CD4-positive, CD25-positive, alpha-beta regulatory T cell (primary cell): Measurements from ENCODE around the gene MAST2. TPM values are rescaled to one million over a fixed set of nuclear protein-coding genes. Genes with fewer than 3 reads are reported as not detected.
A peak's percentile ranks its signal among the peaks of the same experiment; 100 is the strongest.

ENCODE experiments used
- ATAC-seq, 2 donors: fragments of 150-1000 bp; cut with Tn5 transposase; one replicate each; pipeline ENCODE4 v1.10.0; 2021; ENCODE audit warnings: low read depth in 2 of 2, moderate number of reproducible peaks in 2 of 2, moderate library complexity in 1 of 2
- DNase-seq, 3 donors: peaks; one replicate each; pipeline versions ENCODE4 v3.0.0 to v3.0.0-alpha.2; 2012 to 2022; ENCODE audit warnings: mixed read lengths in 1 of 3
- H3K27ac ChIP-seq: one replicate; pipeline ENCODE4 v1.7.0; 2013; ENCODE audit warnings: mild to moderate bottlenecking, low read length; ENCODE audit not compliant: insufficient read depth, poor library complexity, severe bottlenecking
- H3K27me3 ChIP-seq: one replicate; pipeline ENCODE4 v1.7.0; 2013; ENCODE audit warnings: low read length; ENCODE audit not compliant: control insufficient read depth, insufficient read depth
- H3K36me3 ChIP-seq: one replicate; pipeline ENCODE4 v1.7.0; 2013; ENCODE audit warnings: mild to moderate bottlenecking, low read length, moderate library complexity; ENCODE audit not compliant: control insufficient read depth, insufficient read depth
- H3K4me1 ChIP-seq: 2 replicates; pipeline ENCODE4 v1.7.0; 2013; ENCODE audit warnings: mild to moderate bottlenecking, low read length; ENCODE audit not compliant: insufficient read depth, control insufficient read depth, poor library complexity, severe bottlenecking
- H3K4me3 ChIP-seq: one replicate; pipeline ENCODE4 v1.7.0; 2013; ENCODE audit warnings: low read depth, mild to moderate bottlenecking, low read length, moderate library complexity
- H3K9me3 ChIP-seq, 2 experiments: 1 replicate in 1 of 2; 2 replicates in 1 of 2; pipeline ENCODE4 v1.7.0; 2013; ENCODE audit warnings: low read length in 2 of 2, mild to moderate bottlenecking in 1 of 2, moderate library complexity in 1 of 2; ENCODE audit not compliant: control insufficient read depth in 2 of 2
- H3K27ac Mint-ChIP-seq, 3 donors: one replicate each; pipeline ENCODE4 v1.8.0; 2020 to 2022; ENCODE audit warnings: mild to moderate bottlenecking in 3 of 3, mixed read lengths in 3 of 3, moderate library complexity in 2 of 3
- H3K27me3 Mint-ChIP-seq: one replicate; pipeline ENCODE4 v1.8.0; 2022; ENCODE audit warnings: mild to moderate bottlenecking, mixed read lengths
- H3K36me3 Mint-ChIP-seq: one replicate; pipeline ENCODE4 v1.8.0; 2020; ENCODE audit warnings: mixed read lengths
- H3K4me1 Mint-ChIP-seq, 4 donors: one replicate each; pipeline ENCODE4 v1.8.0; 2020 to 2022; ENCODE audit warnings: mixed read lengths in 4 of 4, mild to moderate bottlenecking in 1 of 4
- H3K4me3 Mint-ChIP-seq, 4 donors: one replicate each; pipeline ENCODE4 v1.8.0; 2020 to 2022; ENCODE audit warnings: mild to moderate bottlenecking in 4 of 4, mixed read lengths in 4 of 4, moderate library complexity in 3 of 4
- H3K9me3 Mint-ChIP-seq, 7 donors: one replicate each; pipeline ENCODE4 v1.8.0; 2020 to 2022; ENCODE audit warnings: mixed read lengths in 7 of 7, mild to moderate bottlenecking in 3 of 7, moderate library complexity in 2 of 7
- polyA plus RNA-seq, 4 donors: library from polyadenylated mRNA; unstranded; fragments of 300-500 nt; fragmentation: Illumina TruSeq; gene quantifications; one replicate each; pipeline ENCODE4 v1.2.3, GENCODE V29; 2021
- total RNA-seq: library from RNA; stranded (reverse); gene quantifications from one replicate; pipeline ENCODE4 v1.2.3, GENCODE V29; 2022

The MAST2 gene
- total and polyA plus RNA-seq, 5 donors from 2014 or later, result 0.71 to 13.1 (median 1.8) TPM

DNA sequence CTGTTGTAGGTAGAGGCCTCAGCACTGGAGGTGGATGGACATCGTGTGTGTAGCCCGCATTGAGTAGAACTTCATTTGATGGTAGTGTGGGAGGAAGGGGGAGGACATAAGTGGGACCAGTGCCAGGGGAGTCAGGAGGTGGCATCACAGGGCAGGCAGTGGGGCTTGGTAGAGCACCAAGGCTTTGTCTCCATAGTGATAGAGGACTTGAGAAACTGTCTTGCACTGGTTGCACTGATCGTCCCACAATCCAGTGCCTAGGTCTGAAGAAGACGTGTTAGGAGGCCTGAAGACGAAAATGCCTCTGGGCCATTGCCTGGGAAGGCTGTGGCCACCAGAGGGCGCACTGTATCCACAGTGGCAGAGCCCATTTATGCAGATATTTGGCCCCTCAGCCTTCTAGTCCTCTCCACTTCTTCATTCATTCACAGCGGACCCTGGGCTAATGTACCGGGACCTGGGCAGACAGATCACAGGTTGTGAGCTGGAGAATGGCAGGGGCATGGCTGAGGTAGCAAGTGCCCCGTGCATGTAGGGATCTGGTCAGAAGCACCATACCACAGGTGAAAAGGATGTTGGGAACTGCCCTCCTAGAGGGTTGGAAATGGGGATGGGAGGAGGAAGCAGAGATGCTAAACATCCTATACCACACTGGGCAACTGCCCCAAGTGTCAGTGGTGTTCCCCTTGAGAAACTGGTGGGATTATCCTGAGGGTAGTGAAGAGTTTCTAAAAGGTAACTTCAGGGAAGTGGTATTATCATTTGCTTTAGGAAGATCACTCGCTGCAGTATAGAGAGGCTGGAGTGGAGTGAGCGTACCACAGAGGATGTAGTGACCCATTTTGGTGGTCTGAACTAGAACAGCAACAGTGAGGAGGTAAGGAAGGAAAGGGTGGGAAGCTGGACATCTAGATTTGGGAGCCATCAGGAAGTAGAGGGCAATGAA lies 233.8 kb downstream of the MAST2 start:
- Mint-ChIP-seq H3K4me3 (no peak overlapping the region), H3K27ac (no peak overlapping the region), H3K36me3 (no peaks in the 10 kb centered on the region), H3K27me3 (no peaks in the 10 kb centered on the region), H3K9me3 (no peaks in the 10 kb centered on the region), H3K4me1 (no peaks in the 10 kb centered on the region)
- H3K4me3 ChIP-seq, result no peak overlapping the region
- H3K36me3 ChIP-seq, result no peaks in the 10 kb centered on the region
- H3K27me3 ChIP-seq, result no peaks in the 10 kb centered on the region
- H3K27ac ChIP-seq, result no peak overlapping the region
- ATAC-seq, result peak; percentile 67 to 68
- no peaks in the 10 kb centered on the region for H3K9me3 ChIP-seq
- DNase-seq, result peak; percentile 65 to 79 (median 76)
- H3K4me1 ChIP-seq, result no peaks in the 10 kb centered on the region

DNA sequence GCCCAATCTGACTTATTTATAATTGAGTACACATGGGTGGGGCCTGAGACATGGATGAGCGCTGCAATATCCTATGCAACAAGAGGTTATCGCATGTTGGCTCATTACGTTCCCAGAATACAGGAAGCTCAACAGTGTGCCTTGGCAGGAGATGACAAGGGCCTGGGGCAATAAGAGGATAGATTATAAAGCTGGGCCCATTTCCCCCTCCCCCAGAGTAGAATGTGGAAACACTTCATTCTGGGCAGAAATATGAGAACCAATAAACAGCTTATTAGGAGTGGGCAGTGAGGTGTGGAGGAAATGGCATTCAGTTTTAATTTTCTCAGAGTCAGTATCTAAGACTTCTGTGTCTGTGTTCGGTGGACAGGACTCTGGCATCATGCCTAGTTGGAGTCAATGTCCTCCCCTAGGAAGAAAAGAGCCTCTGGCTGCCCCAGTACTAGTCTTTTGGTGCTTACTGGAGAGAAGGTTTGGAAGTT lies 236.2 kb downstream of the MAST2 start:
- Histone ChIP-seq H3K27me3 (no peaks in the 10 kb centered on the region), H3K4me1 (no peaks in the 10 kb centered on the region), H3K27ac (no peak overlapping the region), H3K4me3 (no peak overlapping the region), H3K36me3 (no peaks in the 10 kb centered on the region), H3K9me3 (no peaks in the 10 kb centered on the region)
- Mint-ChIP-seq H3K9me3 (no peaks in the 10 kb centered on the region), H3K27me3 (peaks cover 4% of the 10 kb centered on the region), H3K4me1 (peaks cover 0 to 3% (median 1%) of the 10 kb centered on the region in 4 donors), H3K36me3 (no peaks in the 10 kb centered on the region), H3K27ac (no peak overlapping the region), H3K4me3 (no peak overlapping the region)
- DNase-seq (no peak), ATAC-seq (no peak)

DNA sequence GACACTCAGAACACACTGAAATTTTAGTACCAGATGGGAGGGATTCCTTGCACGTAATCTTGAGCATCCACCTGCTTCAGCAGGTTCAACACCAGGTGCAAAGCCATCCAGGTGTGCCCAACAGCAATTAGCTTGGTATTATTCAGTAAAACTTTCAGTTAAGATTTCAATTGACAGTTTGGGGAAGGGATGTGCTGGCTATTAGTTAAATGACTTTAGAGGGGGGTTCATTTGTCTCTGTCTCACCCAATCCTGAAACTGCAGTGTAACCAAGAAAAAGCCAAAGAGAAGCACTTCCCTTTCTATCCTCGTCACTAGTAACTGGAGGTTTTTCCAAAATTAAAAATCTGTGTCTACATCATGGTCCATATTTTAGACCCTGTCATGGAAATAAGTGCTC lies 238.1 kb downstream of the MAST2 start:
- no peaks in the 10 kb centered on the region for H3K27me3 ChIP-seq
- ATAC-seq (no peak), DNase-seq (no peak)
- Mint-ChIP-seq H3K36me3 (no peaks in the 10 kb centered on the region), H3K27ac (no peak overlapping the region), H3K27me3 (peaks cover 4% of the 10 kb centered on the region), H3K4me1 (peaks cover 0 to 3% (median 1%) of the 10 kb centered on the region in 4 donors), H3K4me3 (no peak overlapping the region), H3K9me3 (no peaks in the 10 kb centered on the region)
- no peaks in the 10 kb centered on the region for H3K4me1 ChIP-seq
- H3K36me3 ChIP-seq, result no peaks in the 10 kb centered on the region
- no peak overlapping the region for H3K27ac ChIP-seq
- no peak overlapping the region for H3K4me3 ChIP-seq
- H3K9me3 ChIP-seq, result no peaks in the 10 kb centered on the region

DNA sequence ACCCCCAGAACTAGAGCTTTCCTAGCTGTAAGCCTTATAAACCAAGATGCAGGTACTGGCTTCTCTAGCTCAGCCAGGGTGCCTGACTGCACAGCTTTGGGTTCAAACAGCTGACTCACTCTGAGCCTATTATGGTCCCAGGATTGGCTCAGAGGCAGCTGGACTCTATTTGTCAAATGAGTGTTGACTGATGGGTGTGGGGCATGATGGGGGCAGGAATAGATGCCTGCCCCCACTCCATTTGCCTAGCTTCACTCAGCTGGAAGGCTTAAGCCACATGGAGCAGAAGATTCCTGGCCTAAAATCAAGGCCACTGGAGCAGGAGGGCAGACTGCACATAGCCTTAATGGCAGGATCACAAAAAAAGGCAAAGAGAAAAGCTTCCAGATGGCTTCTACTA lies 238.6 kb downstream of the MAST2 start:
- no peaks in the 10 kb centered on the region for H3K4me1 ChIP-seq
- no peak overlapping the region for H3K4me3 Mint-ChIP-seq
- no peaks in the 10 kb centered on the region for H3K9me3 Mint-ChIP-seq
- no peak overlapping the region for H3K4me3 ChIP-seq
- no peak overlapping the region for H3K27ac Mint-ChIP-seq
- no peak overlapping the region for H3K27ac ChIP-seq
- H3K4me1 Mint-ChIP-seq, result peaks cover 0 to 3% (median 1%) of the 10 kb centered on the region in 4 donors
- ATAC-seq, result no peak
- no peaks in the 10 kb centered on the region for H3K27me3 ChIP-seq
- no peaks in the 10 kb centered on the region for H3K36me3 Mint-ChIP-seq
- peaks cover 4% of the 10 kb centered on the region for H3K27me3 Mint-ChIP-seq
- no peaks in the 10 kb centered on the region for H3K36me3 ChIP-seq
- no peak for DNase-seq
- no peaks in the 10 kb centered on the region for H3K9me3 ChIP-seq

DNA sequence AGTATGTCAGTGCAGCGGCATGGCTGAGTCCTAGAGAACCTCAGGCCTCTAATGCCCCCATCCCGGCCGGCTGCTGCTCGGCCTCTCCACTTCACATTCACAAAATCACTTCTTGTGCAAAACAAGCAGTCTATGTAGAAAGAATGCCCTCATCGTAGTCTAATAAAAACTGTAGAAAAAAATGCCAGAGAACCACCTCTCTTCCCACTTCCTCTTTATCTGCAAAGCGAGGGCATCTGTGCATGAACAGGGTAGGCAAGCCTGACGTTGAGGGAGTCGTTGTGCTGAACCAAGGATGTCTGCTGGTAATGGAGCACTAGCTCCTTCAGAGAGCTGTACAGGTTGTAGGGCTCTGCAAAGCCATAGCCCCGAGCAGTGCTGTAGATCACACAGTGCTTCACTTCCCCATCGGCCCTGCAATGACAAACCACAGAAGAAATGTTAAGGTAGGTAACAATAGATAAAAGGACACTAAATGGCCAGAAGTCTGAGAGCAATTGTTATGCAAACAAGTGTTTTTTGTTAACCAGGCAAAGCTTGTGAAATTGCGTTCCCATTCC lies 240.1 kb downstream of the MAST2 start:
- H3K4me3 ChIP-seq, result no peak overlapping the region
- H3K27me3 Mint-ChIP-seq, result peaks cover 4% of the 10 kb centered on the region
- no peaks in the 10 kb centered on the region for H3K9me3 Mint-ChIP-seq
- DNase-seq (no peak), ATAC-seq (peak; percentile 55 to 60)
- H3K27ac Mint-ChIP-seq, result no peak overlapping the region
- no peaks in the 10 kb centered on the region for H3K27me3 ChIP-seq
- H3K4me1 Mint-ChIP-seq, result peaks cover 0 to 3% (median 1%) of the 10 kb centered on the region in 4 donors
- H3K4me3 Mint-ChIP-seq, result no peak overlapping the region
- no peak overlapping the region for H3K27ac ChIP-seq
- H3K36me3 ChIP-seq, result no peaks in the 10 kb centered on the region
- no peaks in the 10 kb centered on the region for H3K36me3 Mint-ChIP-seq
- H3K9me3 ChIP-seq, result no peaks in the 10 kb centered on the region
- H3K4me1 ChIP-seq, result no peaks in the 10 kb centered on the region

DNA sequence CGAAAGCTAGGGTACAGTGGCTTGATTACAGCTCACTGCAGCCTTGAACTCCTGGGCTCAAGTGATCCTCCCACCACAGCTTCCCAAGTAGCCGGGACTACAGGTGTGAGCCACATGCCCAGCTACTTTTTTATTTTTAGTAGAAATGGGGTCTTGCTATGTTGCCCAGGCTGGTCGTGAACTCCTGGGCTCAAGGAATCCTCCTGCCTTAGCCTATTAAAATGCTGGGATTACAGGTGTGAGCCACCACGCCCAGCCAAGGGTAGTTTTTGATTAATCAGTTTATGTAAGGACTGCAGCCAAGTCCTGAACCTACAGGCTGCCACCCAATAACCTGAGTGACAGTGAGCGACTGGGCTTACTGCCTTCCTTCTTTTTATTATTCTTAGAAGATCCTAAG lies 240.7 kb downstream of the MAST2 start:
- Histone ChIP-seq H3K27me3 (no peaks in the 10 kb centered on the region), H3K4me1 (no peaks in the 10 kb centered on the region), H3K9me3 (no peaks in the 10 kb centered on the region), H3K4me3 (no peak overlapping the region), H3K36me3 (no peaks in the 10 kb centered on the region), H3K27ac (no peak overlapping the region)
- H3K9me3 Mint-ChIP-seq, result no peaks in the 10 kb centered on the region
- no peaks in the 10 kb centered on the region for H3K36me3 Mint-ChIP-seq
- peak overlapping the region in 1 of 4 donors; percentile 79 for H3K4me3 Mint-ChIP-seq
- H3K27me3 Mint-ChIP-seq, result peaks cover 4% of the 10 kb centered on the region
- no peak overlapping the region for H3K27ac Mint-ChIP-seq
- DNase-seq (no peak), ATAC-seq (no peak)
- peaks cover 0 to 3% (median 1%) of the 10 kb centered on the region in 4 donors for H3K4me1 Mint-ChIP-seq

DNA sequence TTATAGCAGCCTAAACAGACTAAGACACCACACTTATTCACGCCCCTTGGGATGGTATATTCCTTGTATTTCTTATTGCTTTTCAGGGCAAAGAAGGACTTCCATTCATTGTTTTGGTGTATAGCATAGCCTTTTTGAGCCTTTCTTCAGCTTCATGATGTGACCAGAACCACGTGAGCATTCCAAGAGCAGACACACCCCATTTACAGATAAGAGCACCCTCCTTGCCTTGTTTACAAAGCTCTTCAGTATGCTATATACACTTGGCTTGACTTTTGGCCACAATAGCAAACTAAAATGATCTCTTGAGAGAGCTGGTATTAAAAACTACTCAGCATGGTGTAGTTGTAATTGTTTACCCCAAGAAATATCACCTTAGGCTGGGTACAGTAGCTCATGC lies 250.3 kb downstream of the MAST2 start:
- Mint-ChIP-seq H3K27me3 (no peaks in the 10 kb centered on the region), H3K36me3 (peaks cover 3% of the 10 kb centered on the region), H3K27ac (peak overlapping the region in 1 of 3 donors; percentile 69), H3K4me3 (no peak overlapping the region), H3K9me3 (peaks cover 0 to 2% (median 0%) of the 10 kb centered on the region in 7 donors), H3K4me1 (peaks cover 0 to 2% (median 0%) of the 10 kb centered on the region in 4 donors)
- no peaks in the 10 kb centered on the region for H3K27me3 ChIP-seq
- H3K27ac ChIP-seq, result no peak overlapping the region
- H3K9me3 ChIP-seq, result no peaks in the 10 kb centered on the region
- no peak for DNase-seq
- no peak overlapping the region for H3K4me3 ChIP-seq
- H3K4me1 ChIP-seq, result no peaks in the 10 kb centered on the region
- H3K36me3 ChIP-seq, result no peaks in the 10 kb centered on the region
- ATAC-seq, result no peak
